ENCODE results near the gene DNAJA3. TPM values are rescaled to one million over a fixed set of nuclear protein-coding genes. Genes with fewer than 3 reads are reported as not detected.
A peak's percentile ranks its signal among the peaks of the same experiment; 100 is the strongest.

DNAJA3 gene
- total RNA-seq, 1 experiment from 2014 or later, result 93.1 TPM

- intact Hi-C loops (cut with micrococcal nuclease; ENCODE audit: unreplicated experiment), result no loop called here
- no peak overlapping the region for H3K4me3 Mint-ChIP-seq (ENCODE audit: low read depth, unreplicated experiment)
- no TSS peak for BruUV-seq (replicated peaks)
- DNase-seq, result no peak
- CTCF ChIA-PET, result interaction anchor here (1.4 to 4.8 kb wide), 3 partner anchors 13 to 31 kb away, joined by 3 to 38 read pairs (median 5); no protein-coding TSS in a partner anchor
- H3K4me1 Mint-ChIP-seq (ENCODE audit: low read depth, unreplicated experiment), result peaks cover 14% of the 10 kb centered on the region
- no peaks in the 10 kb centered on the region for H3K9me3 Mint-ChIP-seq (ENCODE audit: low read depth, unreplicated experiment)
- H3K27me3 Mint-ChIP-seq (ENCODE audit: unreplicated experiment), result no peaks in the 10 kb centered on the region
- no peak overlapping the region for H3K27ac Mint-ChIP-seq (ENCODE audit: unreplicated experiment)
- no peak for TF ChIP-seq CTCF (IDR thresholded peaks at IDR 0.05; ENCODE audit: unreplicated experiment)
- peaks cover 51% of the 10 kb centered on the region for H3K36me3 Mint-ChIP-seq (ENCODE audit: insufficient read depth, unreplicated experiment)
These were observed 35.1 kb upstream of the DNAJA3 start for GRCh38 chr16:4390266-4391260.

GRCh38 chr16:4391631-4392381, 33.9 kb upstream of the DNAJA3 start:
- BruUV-seq (replicated peaks), result no TSS peak

GRCh38 chr16:4392382-4393239, 33.1 kb upstream of the DNAJA3 start:
- no peak for TF ChIP-seq CTCF (IDR thresholded peaks at IDR 0.05; ENCODE audit: unreplicated experiment)
- intact Hi-C loops (cut with micrococcal nuclease; ENCODE audit: unreplicated experiment), result no loop called here
- peaks cover 42% of the 10 kb centered on the region for H3K36me3 Mint-ChIP-seq (ENCODE audit: insufficient read depth, unreplicated experiment)
- H3K27ac Mint-ChIP-seq (ENCODE audit: unreplicated experiment), result peak overlapping the region; percentile 79
- peaks cover 14% of the 10 kb centered on the region for H3K4me1 Mint-ChIP-seq (ENCODE audit: low read depth, unreplicated experiment)
- CTCF ChIA-PET, result interaction anchor here (0.6 to 4.8 kb wide), 9 partner anchors 11 to 179 kb away, joined by 3 to 38 read pairs (median 4); no protein-coding TSS in a partner anchor
- H3K9me3 Mint-ChIP-seq (ENCODE audit: low read depth, unreplicated experiment), result no peaks in the 10 kb centered on the region
- no TSS peak for BruUV-seq (replicated peaks)
- peak; percentile 57 for DNase-seq
- H3K27me3 Mint-ChIP-seq (ENCODE audit: unreplicated experiment), result no peaks in the 10 kb centered on the region
- peak overlapping the region; percentile 41 for H3K4me3 Mint-ChIP-seq (ENCODE audit: low read depth, unreplicated experiment)

More at GRCh38 chr16:4391631-4392381, 33.9 kb upstream of the DNAJA3 start:
- H3K27me3 Mint-ChIP-seq (ENCODE audit: unreplicated experiment), result no peaks in the 10 kb centered on the region
- no peak for TF ChIP-seq CTCF (IDR thresholded peaks at IDR 0.05; ENCODE audit: unreplicated experiment)
- intact Hi-C loops (cut with micrococcal nuclease; ENCODE audit: unreplicated experiment), result no loop called here
- peaks cover 14% of the 10 kb centered on the region for H3K4me1 Mint-ChIP-seq (ENCODE audit: low read depth, unreplicated experiment)
- H3K36me3 Mint-ChIP-seq (ENCODE audit: insufficient read depth, unreplicated experiment), result peaks cover 49% of the 10 kb centered on the region
- no peak for DNase-seq
- CTCF ChIA-PET, result interaction anchor here (1.2 to 4.8 kb wide), 3 partner anchors 11 to 22 kb away, joined by 5 to 38 read pairs (median 12); no protein-coding TSS in a partner anchor
- H3K27ac Mint-ChIP-seq (ENCODE audit: unreplicated experiment), result peak overlapping the region; percentile 79
- H3K4me3 Mint-ChIP-seq (ENCODE audit: low read depth, unreplicated experiment), result peak overlapping the region; percentile 41
- no peaks in the 10 kb centered on the region for H3K9me3 Mint-ChIP-seq (ENCODE audit: low read depth, unreplicated experiment)
